Ishikawa (cell line): ENCODE results near the gene CSHL1.

Experiments
- MAX ChIP-seq: IDR thresholded peaks from 2 replicates; pipeline ENCODE4 v1.6.1; 2012
- RAD21 ChIP-seq: IDR thresholded peaks from 2 replicates; pipeline ENCODE4 v1.6.1; 2012; ENCODE audit warnings: low read depth

- TF ChIP-seq MAX (no peak), RAD21 (no peak)
Measured at GRCh38 chr17:63945784-63946439, 34.9 kb upstream of the CSHL1 start.
